ENCODE results near the gene GOLPH3L. TPM values are rescaled to one million over a fixed set of nuclear protein-coding genes. Genes with fewer than 3 reads are reported as not detected.

The GOLPH3L gene
- polyA plus RNA-seq, 2 of the 4 experiments (the other 2 are of a cell fraction): 32.3 to 41.8 TPM

- TF ChIP-seq ZNF302 (CRISPR knock-in tag; IDR thresholded peaks at IDR 0.05) (no peak), JUN (IDR thresholded peaks at IDR 0.05) (peak; percentile 48 to 62; a peak in 1 of 5 replicates), SREBF2 (IDR thresholded peaks at IDR 0.05) (no peak), RAD21 (conservative IDR thresholded peaks at IDR 0.05 in 1 of 2, IDR thresholded peaks at IDR 0.05 in 1 of 2) (no peak), HES2 (IDR thresholded peaks at IDR 0.05) (no peak), CHD2 (IDR thresholded peaks at IDR 0.05; ENCODE audit: low read length, partially characterized antibody) (peak; percentile 73), ZC3H11A (IDR thresholded peaks at IDR 0.05) (no peak), HOXB13 (CRISPR knock-in tag; IDR thresholded peaks at IDR 0.05; ENCODE audit: low read depth) (no peak), EHF (CRISPR knock-in tag; IDR thresholded peaks at IDR 0.05) (no peak), NFE2L2 (conservative IDR thresholded peaks at IDR 0.05; ENCODE audit: low read length) (no peak), RNF2 (IDR thresholded peaks at IDR 0.05; ENCODE audit: borderline replicate concordance, low read depth) (no peak), HOXA7 (CRISPR knock-in tag; IDR thresholded peaks at IDR 0.05) (0 out of 2 replicates have a peak, but pooled peaks have one; percentile 27), FOSB (CRISPR knock-in tag; IDR thresholded peaks at IDR 0.05) (no peak), MAZ (IDR thresholded peaks at IDR 0.05; ENCODE audit: borderline replicate concordance, low read depth, low read length) (no peak), BHLHE40 (IDR thresholded peaks at IDR 0.05; ENCODE audit: low read depth, low read length) (no peak)
- TF ChIP-seq, protein P1, sequence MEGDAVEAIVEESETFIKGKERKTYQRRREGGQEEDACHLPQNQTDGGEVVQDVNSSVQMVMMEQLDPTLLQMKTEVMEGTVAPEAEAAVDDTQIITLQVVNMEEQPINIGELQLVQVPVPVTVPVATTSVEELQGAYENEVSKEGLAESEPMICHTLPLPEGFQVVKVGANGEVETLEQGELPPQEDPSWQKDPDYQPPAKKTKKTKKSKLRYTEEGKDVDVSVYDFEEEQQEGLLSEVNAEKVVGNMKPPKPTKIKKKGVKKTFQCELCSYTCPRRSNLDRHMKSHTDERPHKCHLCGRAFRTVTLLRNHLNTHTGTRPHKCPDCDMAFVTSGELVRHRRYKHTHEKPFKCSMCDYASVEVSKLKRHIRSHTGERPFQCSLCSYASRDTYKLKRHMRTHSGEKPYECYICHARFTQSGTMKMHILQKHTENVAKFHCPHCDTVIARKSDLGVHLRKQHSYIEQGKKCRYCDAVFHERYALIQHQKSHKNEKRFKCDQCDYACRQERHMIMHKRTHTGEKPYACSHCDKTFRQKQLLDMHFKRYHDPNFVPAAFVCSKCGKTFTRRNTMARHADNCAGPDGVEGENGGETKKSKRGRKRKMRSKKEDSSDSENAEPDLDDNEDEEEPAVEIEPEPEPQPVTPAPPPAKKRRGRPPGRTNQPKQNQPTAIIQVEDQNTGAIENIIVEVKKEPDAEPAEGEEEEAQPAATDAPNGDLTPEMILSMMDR (IDR thresholded peaks at IDR 0.05): no peak
- TF ChIP-seq, protein P2, sequence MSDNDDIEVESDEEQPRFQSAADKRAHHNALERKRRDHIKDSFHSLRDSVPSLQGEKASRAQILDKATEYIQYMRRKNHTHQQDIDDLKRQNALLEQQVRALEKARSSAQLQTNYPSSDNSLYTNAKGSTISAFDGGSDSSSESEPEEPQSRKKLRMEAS (IDR thresholded peaks at IDR 0.05): peak; percentile 11; the same call in 1 of the 2 replicates
These were observed at the start of gene GOLPH3L (continued) for GRCh38 chr1:150696995-150697927.

GRCh38 chr1:150730130-150730721 is 33.3 kb upstream of the GOLPH3L start:
- Histone ChIP-seq H3K4me2 (peak overlapping the region; percentile 73), H3K4me3 (peak overlapping the region; percentile 28), H3K27ac (peak overlapping the region; percentile 59 to 61), H3K4me1 (peaks cover 15% of the 10 kb centered on the region), H3K9me3 (no peaks in the 10 kb centered on the region)
- FAIRE-seq (no peak), DNase-seq (ENCODE audit: low read depth in 1 of 2, low spot score in 1 of 2) (no peak), ATAC-seq (peak; percentile 43 to 72; a peak in 5 of 6 replicates)
- no peak for TF ChIP-seq FOXS1 (CRISPR knock-in tag; IDR thresholded peaks at IDR 0.05)
- TF ChIP-seq RNF2 (IDR thresholded peaks at IDR 0.05; ENCODE audit: borderline replicate concordance, low read depth): no peak
- TF ChIP-seq SMC3 (IDR thresholded peaks at IDR 0.05): no peak
- no peak for TF ChIP-seq POLR2A (IDR thresholded peaks at IDR 0.05; ENCODE audit: low read length)
- no peak for TF ChIP-seq CBX2 (IDR thresholded peaks at IDR 0.05; ENCODE audit: borderline replicate concordance, low read depth)
- WGBS (ENCODE audit: missing lambda C conversion rate): 32% methylated on average over 3 of the region's 3 CpGs
- ChIA-PET POLR2A (interaction anchor here (0.6 to 0.9 kb wide), 3 partner anchors 63 to 215 kb away, joined by 4 to 7 read pairs (median 4); partner anchors contain the start of gene MCL1), CTCF (interaction anchor here (0.6 to 1.4 kb wide), 4 partner anchors 13 to 192 kb away, joined by 3 to 4 read pairs (median 3); no protein-coding TSS in a partner anchor)

DNA sequence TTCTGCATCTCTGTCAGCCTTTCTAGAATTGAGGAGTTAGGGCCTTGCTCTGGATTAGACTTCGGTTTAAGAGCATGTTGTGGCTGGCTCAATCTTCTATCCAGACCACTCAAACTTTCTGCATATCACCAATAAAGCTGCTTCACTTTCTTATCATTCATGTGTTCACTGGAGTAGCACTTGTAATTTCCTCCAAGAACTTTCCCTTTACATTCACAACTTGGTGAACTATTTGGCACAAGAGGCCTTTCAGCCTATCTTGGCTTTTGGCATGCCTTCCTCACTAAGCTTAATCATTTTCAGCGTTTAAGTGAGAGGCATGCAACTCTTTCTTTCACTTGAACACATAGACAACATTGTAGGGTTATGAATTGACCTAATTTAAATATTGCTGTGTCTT is 27.4 kb upstream of the GOLPH3L start:
- Histone ChIP-seq H3K27ac (no peak overlapping the region), H3K4me1 (0 out of 3 replicates have a peak, but pooled peaks cover 4% of the 10 kb centered on the region), H3K4me3 (no peak overlapping the region), H3K4me2 (no peak overlapping the region), H3K9me3 (no peaks in the 10 kb centered on the region)
- TF ChIP-seq PHF8 (IDR thresholded peaks at IDR 0.05; ENCODE audit: borderline replicate concordance, low read depth): no peak
- ChIA-PET CTCF (interaction anchor here (0.6 to 1.2 kb wide), 4 partner anchors 12 to 231 kb away, joined by 3 to 5 read pairs (median 3); no protein-coding TSS in a partner anchor), POLR2A (no interaction called here)
- DNase-seq (ENCODE audit: low read depth in 1 of 2, low spot score in 1 of 2) (no peak), ATAC-seq (no peak), FAIRE-seq (no peak)
- WGBS (ENCODE audit: missing lambda C conversion rate): 76% methylated on average over 2 of the region's 2 CpGs

All from A549 (cell line).